HG03354 (cell line): Measurements from ENCODE around the gene TTC34.
"Not testable (repeated sequence)": the region's sequence is repeated elsewhere in the genome, so short reads cannot be mapped to it uniquely, and the experiment has no call there.

Source experiments
- ATAC-seq: cut with Tn5 transposase; IDR thresholded peaks from one replicate; pipeline ENCODE4 v1.9.1; 2021; ENCODE audit warnings: mild to moderate bottlenecking; ENCODE audit not compliant: unreplicated experiment, poor library complexity, severe bottlenecking

TTC34 gene

GRCh38 chr1:2686091-2686863 is 115.2 kb downstream of the TTC34 start:
- not testable (repeated sequence) for ATAC-seq

GRCh38 chr1:2685671-2686070 is 115.8 kb downstream of the TTC34 start:
- ATAC-seq, result not testable (repeated sequence)

GRCh38 chr1:2684878-2685277 is 116.6 kb downstream of the TTC34 start:
- ATAC-seq, result not testable (repeated sequence)

GRCh38 chr1:2684000-2684399 is 117.5 kb downstream of the TTC34 start:
- not testable (repeated sequence) for ATAC-seq

GRCh38 chr1:2683321-2683741 is 118.2 kb downstream of the TTC34 start:
- not testable (repeated sequence) for ATAC-seq

- not testable (repeated sequence) for ATAC-seq
Observed at GRCh38 chr1:2682879-2683278, 118.6 kb downstream of the TTC34 start.

GRCh38 chr1:2676726-2677125 is 124.8 kb downstream of the TTC34 start:
- ATAC-seq, result not testable (repeated sequence)

GRCh38 chr1:2671656-2672055 is 129.8 kb downstream of the TTC34 start:
- not testable (repeated sequence) for ATAC-seq

GRCh38 chr1:2659806-2660205 is 141.7 kb downstream of the TTC34 start:
- not testable (repeated sequence) for ATAC-seq

- ATAC-seq, result not testable (repeated sequence)
Observed at GRCh38 chr1:2657909-2658308, 143.6 kb downstream of the TTC34 start.

GRCh38 chr1:2657124-2657523 is 144.4 kb downstream of the TTC34 start:
- ATAC-seq, result not testable (repeated sequence)

- not testable (repeated sequence) for ATAC-seq
Observed at GRCh38 chr1:2655598-2656434, 145.7 kb downstream of the TTC34 start.

GRCh38 chr1:2654443-2654948 is 147.0 kb downstream of the TTC34 start:
- ATAC-seq, result not testable (repeated sequence)

GRCh38 chr1:2653741-2654442 is 147.6 kb downstream of the TTC34 start:
- not testable (repeated sequence) for ATAC-seq

GRCh38 chr1:2652926-2653571 is 148.4 kb downstream of the TTC34 start:
- ATAC-seq, result not testable (repeated sequence)

GRCh38 chr1:2652152-2652925 is 149.2 kb downstream of the TTC34 start:
- ATAC-seq, result not testable (repeated sequence)

GRCh38 chr1:2650967-2651645 is 150.4 kb downstream of the TTC34 start:
- ATAC-seq, result no peak

GRCh38 chr1:2646837-2647236 is 154.7 kb downstream of the TTC34 start:
- ATAC-seq, result no peak
